DMS79 treated with DMSO at 0.1 percent for 48 hours (cell line): ENCODE results near the gene ZNF598.
"Not testable (repeated sequence)": the region's sequence is repeated elsewhere in the genome, so short reads cannot be mapped to it uniquely, and the experiment has no call there.

ENCODE experiments used
- DNase-seq: peaks from one replicate; lab custom pipeline; 2025; lab: John Stamatoyannopoulos, UW

Gene ZNF598

DNA sequence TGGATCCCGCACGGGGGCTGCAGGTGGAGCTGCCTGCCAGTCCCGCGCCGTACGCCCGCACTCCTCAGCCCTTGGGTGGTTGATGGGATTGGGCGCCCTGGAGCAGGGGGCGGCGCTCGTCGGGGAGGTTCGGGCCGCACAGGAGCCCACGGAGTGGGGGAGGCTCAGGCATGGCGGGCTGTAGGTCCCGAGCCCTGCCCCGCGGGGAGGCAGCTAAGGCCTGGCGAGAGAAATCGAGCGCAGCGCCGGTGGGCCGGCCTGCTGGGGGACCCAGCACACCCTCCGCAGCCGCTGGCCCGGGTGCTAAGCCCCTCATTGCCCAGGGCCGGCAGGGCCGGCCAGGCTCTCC, 51.5 kb downstream of the ZNF598 start:
- DNase-seq = not testable (repeated sequence)

GRCh38 chr16:1957434-1958142, 52.0 kb downstream of the ZNF598 start:
- not testable (repeated sequence) for DNase-seq

DNA sequence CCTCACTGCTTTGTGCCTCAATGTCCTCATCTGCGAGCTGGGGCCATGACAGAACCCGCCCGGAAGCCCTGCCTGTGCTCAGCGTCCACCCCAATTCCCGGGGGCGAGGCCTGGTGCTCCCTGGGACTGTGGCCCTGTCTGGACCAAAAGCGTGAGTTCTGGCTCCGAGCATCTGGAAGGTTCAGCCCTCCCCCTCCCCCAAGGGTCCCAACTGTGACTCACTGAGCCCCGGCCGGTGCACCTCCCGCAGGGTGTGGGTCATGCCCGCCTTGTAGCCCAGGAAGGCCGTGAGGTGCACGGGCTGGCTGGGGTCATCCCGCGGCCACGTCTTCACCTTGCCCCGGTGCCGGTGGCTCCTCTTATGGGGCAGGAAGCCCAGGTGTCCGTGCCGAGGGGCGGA, 55.9 kb downstream of the ZNF598 start:
- DNase-seq = no peak

- DNase-seq = no peak
Measured at GRCh38 chr16:1950559-1950958, 59.1 kb downstream of the ZNF598 start.

GRCh38 chr16:1950047-1950446, 59.6 kb downstream of the ZNF598 start:
- no peak for DNase-seq

- DNase-seq = no peak
Measured at GRCh38 chr16:1949507-1949906, 60.1 kb downstream of the ZNF598 start.
